Karpas-422 (cell line): ENCODE data around the gene WDFY1. TPM values are rescaled to one million over a fixed set of nuclear protein-coding genes. Genes with fewer than 3 reads are reported as not detected.
A peak's percentile ranks its signal among the peaks of the same experiment; 100 is the strongest.

Experiments used
- DNase-seq: peaks from one replicate; pipeline ENCODE4 v3.0.0-alpha.2; 2015
- H2AFZ ChIP-seq: fragments of 200-600 bp; sonication (generic); 2 replicates; pipeline ENCODE4 v1.6.1; 2014; ENCODE audit warnings: antibody characterized with exemption, low read length, mixed read lengths
- H3K27ac ChIP-seq: fragments of 200-600 bp; sonication (generic); 2 replicates; pipeline ENCODE4 v1.5.1; 2014; ENCODE audit warnings: mild to moderate bottlenecking, low read length, moderate library complexity
- H3K27me3 ChIP-seq: fragments of 200-600 bp; sonication (generic); 2 replicates; pipeline ENCODE4 v1.6.1; 2014; ENCODE audit warnings: low read length, mixed read lengths
- H3K36me3 ChIP-seq: fragments of 200-600 bp; sonication (generic); 2 replicates; pipeline ENCODE4 v1.6.1; 2014; ENCODE audit warnings: low read length, mixed read lengths; ENCODE audit not compliant: insufficient read depth
- H3K4me1 ChIP-seq: fragments of 200-600 bp; sonication (generic); 2 replicates; pipeline ENCODE4 v1.6.1; 2014; ENCODE audit warnings: mild to moderate bottlenecking, low read length, mixed read lengths
- H3K4me2 ChIP-seq: fragments of 200-600 bp; sonication (generic); 2 replicates; pipeline ENCODE4 v1.6.1; 2014; ENCODE audit warnings: low read length, low read depth, mild to moderate bottlenecking; ENCODE audit not compliant: poor library complexity, severe bottlenecking
- H3K4me3 ChIP-seq: fragments of 200-600 bp; sonication (generic); 2 replicates; pipeline ENCODE4 v1.5.1; 2014; ENCODE audit warnings: mild to moderate bottlenecking, antibody characterized with exemption, low read length, mixed read lengths
- H3K79me2 ChIP-seq: fragments of 200-600 bp; sonication (generic); 2 replicates; pipeline ENCODE4 v1.6.1; 2014; ENCODE audit warnings: mild to moderate bottlenecking, low read length, mixed read lengths
- H3K9ac ChIP-seq: fragments of 200-600 bp; sonication (generic); 2 replicates; pipeline ENCODE4 v1.6.0; 2014; ENCODE audit warnings: low read length
- H3K9me2 ChIP-seq: fragments of 200-600 bp; sonication (generic), shearing (Covaris generic); replicated peaks from 2 replicates; pipeline ENCODE4 v1.6.0; 2014; ENCODE audit warnings: mild to moderate bottlenecking, low read length, moderate library complexity; ENCODE audit not compliant: insufficient read depth
- H3K9me3 ChIP-seq: fragments of 300-700, 200-600 bp; sonication (generic); 2 replicates; pipeline ENCODE4 v1.6.1; 2014; ENCODE audit warnings: low read length, mixed read lengths
- H4K20me1 ChIP-seq: fragments of 200-600 bp; sonication (generic); 2 replicates; pipeline ENCODE4 v1.6.1; 2014; ENCODE audit warnings: mild to moderate bottlenecking, antibody characterized with exemption, low read length, low read depth; ENCODE audit not compliant: insufficient read depth
- total RNA-seq: library from RNA; depleted of rRNA; stranded (reverse); fragments of >200 nt; shearing (Covaris generic); gene quantifications from 2 replicates; pipeline ENCODE4 v1.2.3, GENCODE V29; 2014; ENCODE audit warnings: low replicate concordance; rRNA removed

Gene WDFY1
- 21.9 and 34.7 TPM in 2 replicates for total RNA-seq

GRCh38 chr2:223944703-223945531, at the start of gene WDFY1:
WDFY1 (minus strand) TSS chr2:223945335; CDS start chr2:223945284, 51 bp downstream.
- no peaks in the 10 kb centered on the region for H4K20me1 ChIP-seq
- H2AFZ ChIP-seq, result peak within 1 kb of the TSS; percentile 86
- H3K4me1 ChIP-seq, result peaks cover 15% of the 10 kb centered on the region
- H3K79me2 ChIP-seq, result no peaks in the 10 kb centered on the region
- H3K9ac ChIP-seq, result peak within 1 kb of the TSS; percentile 78
- peak; percentile 90 for DNase-seq
- peak within 1 kb of the TSS; percentile 69 for H3K4me2 ChIP-seq
- H3K36me3 ChIP-seq, result no peaks in the 10 kb centered on the region
- peak within 1 kb of the TSS; percentile 73 for H3K4me3 ChIP-seq
- no peak within 1 kb of the TSS for H3K27ac ChIP-seq
- H3K9me3 ChIP-seq, result no peaks in the 10 kb centered on the region
- no peaks in the 10 kb centered on the region for H3K27me3 ChIP-seq
- no peaks in the 10 kb centered on the region for H3K9me2 ChIP-seq

- Histone ChIP-seq H3K4me3 (no peak overlapping the region), H3K27ac (no peak overlapping the region), H3K9me2 (no peaks in the 10 kb centered on the region), H3K79me2 (no peaks in the 10 kb centered on the region), H3K4me1 (no peaks in the 10 kb centered on the region), H3K9me3 (no peaks in the 10 kb centered on the region), H3K4me2 (no peak overlapping the region), H3K27me3 (no peaks in the 10 kb centered on the region), H3K36me3 (no peaks in the 10 kb centered on the region), H3K9ac (no peak overlapping the region), H4K20me1 (no peaks in the 10 kb centered on the region), H2AFZ (no peak overlapping the region)
- DNase-seq, result no peak
Observed at GRCh38 chr2:223994562-223995162, 49.5 kb upstream of the WDFY1 start.

- Histone ChIP-seq H2AFZ (no peak overlapping the region), H3K4me2 (no peak overlapping the region), H3K4me1 (no peaks in the 10 kb centered on the region), H3K27ac (no peak overlapping the region), H3K79me2 (no peaks in the 10 kb centered on the region), H3K4me3 (no peak overlapping the region), H3K9me2 (no peaks in the 10 kb centered on the region), H3K36me3 (no peaks in the 10 kb centered on the region), H3K9ac (no peak overlapping the region), H3K27me3 (no peaks in the 10 kb centered on the region), H4K20me1 (no peaks in the 10 kb centered on the region), H3K9me3 (no peaks in the 10 kb centered on the region)
- DNase-seq, result peak; percentile 85
Observed at GRCh38 chr2:223993634-223994232, 48.6 kb upstream of the WDFY1 start.

GRCh38 chr2:223991611-223992010, 46.5 kb upstream of the WDFY1 start:
- H4K20me1 ChIP-seq, result no peaks in the 10 kb centered on the region
- H3K79me2 ChIP-seq, result no peaks in the 10 kb centered on the region
- no peaks in the 10 kb centered on the region for H3K36me3 ChIP-seq
- H3K27me3 ChIP-seq, result no peaks in the 10 kb centered on the region
- H2AFZ ChIP-seq, result no peak overlapping the region
- H3K9me2 ChIP-seq, result no peaks in the 10 kb centered on the region
- no peak for DNase-seq
- no peak overlapping the region for H3K4me2 ChIP-seq
- H3K27ac ChIP-seq, result no peak overlapping the region
- H3K4me3 ChIP-seq, result no peak overlapping the region
- no peaks in the 10 kb centered on the region for H3K9me3 ChIP-seq
- no peaks in the 10 kb centered on the region for H3K4me1 ChIP-seq
- H3K9ac ChIP-seq, result no peak overlapping the region

- H3K27me3 ChIP-seq, result no peaks in the 10 kb centered on the region
- no peak overlapping the region for H3K4me3 ChIP-seq
- no peaks in the 10 kb centered on the region for H3K79me2 ChIP-seq
- H3K9me3 ChIP-seq, result no peaks in the 10 kb centered on the region
- no peaks in the 10 kb centered on the region for H4K20me1 ChIP-seq
- H3K36me3 ChIP-seq, result no peaks in the 10 kb centered on the region
- H3K27ac ChIP-seq, result no peak overlapping the region
- no peaks in the 10 kb centered on the region for H3K4me1 ChIP-seq
- no peak for DNase-seq
- no peak overlapping the region for H3K4me2 ChIP-seq
- H3K9ac ChIP-seq, result no peak overlapping the region
- no peak overlapping the region for H2AFZ ChIP-seq
- no peaks in the 10 kb centered on the region for H3K9me2 ChIP-seq
Observed at GRCh38 chr2:223989856-223990232, 44.7 kb upstream of the WDFY1 start.

- H2AFZ ChIP-seq, result no peak overlapping the region
Observed at GRCh38 chr2:223989206-223989855, 44.2 kb upstream of the WDFY1 start.

GRCh38 chr2:223981241-223981640, 36.1 kb upstream of the WDFY1 start:
- no peaks in the 10 kb centered on the region for H3K79me2 ChIP-seq
- no peak overlapping the region for H2AFZ ChIP-seq
- H3K4me3 ChIP-seq, result no peak overlapping the region
- no peak overlapping the region for H3K9ac ChIP-seq
- no peaks in the 10 kb centered on the region for H3K4me1 ChIP-seq
- no peaks in the 10 kb centered on the region for H3K9me3 ChIP-seq
- H3K27ac ChIP-seq, result no peak overlapping the region
- no peak for DNase-seq
- no peaks in the 10 kb centered on the region for H3K27me3 ChIP-seq
- no peaks in the 10 kb centered on the region for H3K9me2 ChIP-seq
- no peaks in the 10 kb centered on the region for H4K20me1 ChIP-seq
- no peaks in the 10 kb centered on the region for H3K36me3 ChIP-seq
- H3K4me2 ChIP-seq, result no peak overlapping the region

More at GRCh38 chr2:223989206-223989855, 44.2 kb upstream of the WDFY1 start:
- H3K27ac ChIP-seq, result no peak overlapping the region
- H3K4me3 ChIP-seq, result no peak overlapping the region
- no peak overlapping the region for H3K4me2 ChIP-seq
- H3K9me3 ChIP-seq, result no peaks in the 10 kb centered on the region
- no peaks in the 10 kb centered on the region for H3K27me3 ChIP-seq
- no peak overlapping the region for H3K9ac ChIP-seq
- H3K79me2 ChIP-seq, result no peaks in the 10 kb centered on the region
- no peak for DNase-seq
- H3K36me3 ChIP-seq, result no peaks in the 10 kb centered on the region
- H3K4me1 ChIP-seq, result no peaks in the 10 kb centered on the region
- no peaks in the 10 kb centered on the region for H4K20me1 ChIP-seq
- no peaks in the 10 kb centered on the region for H3K9me2 ChIP-seq

- no peak for DNase-seq
- Histone ChIP-seq H3K9ac (no peak overlapping the region), H3K9me3 (no peaks in the 10 kb centered on the region), H3K27me3 (no peaks in the 10 kb centered on the region), H3K4me2 (no peak overlapping the region), H3K4me1 (no peaks in the 10 kb centered on the region), H3K4me3 (no peak overlapping the region), H4K20me1 (no peaks in the 10 kb centered on the region), H3K79me2 (no peaks in the 10 kb centered on the region), H3K9me2 (no peaks in the 10 kb centered on the region), H3K27ac (no peak overlapping the region), H3K36me3 (no peaks in the 10 kb centered on the region), H2AFZ (no peak overlapping the region)
Observed at GRCh38 chr2:223980803-223981202, 35.7 kb upstream of the WDFY1 start.
